ENCODE data around the gene TRIM60.

- TF ChIP-seq REST (IDR thresholded peaks at IDR 0.05; ENCODE audit: insufficient read depth in 1 of 2, low read depth in 2 of 2, low read length in 2 of 2) (no peak), FOXP2 (optimal IDR thresholded peaks at IDR 0.05; ENCODE audit: borderline replicate concordance, extremely low read depth, extremely low read length, insufficient read depth) (no peak), TAF1 (IDR thresholded peaks at IDR 0.05; ENCODE audit: borderline replicate concordance, insufficient read depth, low read length) (no peak), POLR2AphosphoS5 (IDR thresholded peaks at IDR 0.05; ENCODE audit: low read depth, low read length) (no peak), SIN3A (IDR thresholded peaks at IDR 0.05; ENCODE audit: borderline replicate concordance, insufficient read depth, low read length) (no peak)
Measured at GRCh38 chr4:165010487-165010886, 21.3 kb upstream of the TRIM60 start.

Data from PFSK-1 (cell line).